Astrocyte (in vitro differentiated cells and primary cell): ENCODE results near the gene ANKRD44. TPM values are rescaled to one million over a fixed set of nuclear protein-coding genes. Genes with fewer than 3 reads are reported as not detected.

Experiments
- DNase-seq: peaks from one replicate; pipeline ENCODE4 v3.0.0-alpha.2; 2010; ENCODE audit warnings: low read depth
- FAIRE-seq: peaks from 2 replicates; lab custom pipeline; 2011; peaks lifted over from hg19 to GRCh38; lab: Jason Lieb, UNC
- H2AFZ ChIP-seq: 2 replicates; pipeline ENCODE4 v1.6.0; 2012; ENCODE audit warnings: low read depth, low read length, inconsistent platforms
- H3K27ac ChIP-seq: 2 replicates; pipeline ENCODE4 v1.5.1; 2011; ENCODE audit warnings: low read depth, low read length, inconsistent platforms
- H3K27me3 ChIP-seq: 2 replicates; pipeline ENCODE4 v1.6.0; 2011; ENCODE audit warnings: low read length, inconsistent platforms; ENCODE audit not compliant: insufficient read depth
- H3K36me3 ChIP-seq: 2 replicates; pipeline ENCODE4 v1.5.1; 2011; ENCODE audit warnings: low read length, inconsistent platforms; ENCODE audit not compliant: insufficient read depth
- H3K4me1 ChIP-seq: 2 replicates; pipeline ENCODE4 v1.5.1; 2011; ENCODE audit warnings: low read length, inconsistent platforms; ENCODE audit not compliant: insufficient read depth
- H3K4me2 ChIP-seq: 2 replicates; pipeline ENCODE4 v1.6.0; 2012; ENCODE audit warnings: low read length, inconsistent platforms
- H3K4me3 ChIP-seq: 2 replicates; pipeline ENCODE4 v1.5.1; 2011; ENCODE audit warnings: low read depth, mild to moderate bottlenecking, low read length, inconsistent platforms; ENCODE audit not compliant: insufficient read depth
- H3K79me2 ChIP-seq: 2 replicates; pipeline ENCODE4 v1.6.0; 2012; ENCODE audit warnings: mild to moderate bottlenecking, low read length, inconsistent platforms; ENCODE audit not compliant: insufficient read depth
- H3K9ac ChIP-seq: 2 replicates; pipeline ENCODE4 v1.6.0; 2012; ENCODE audit warnings: mild to moderate bottlenecking, low read length, inconsistent platforms
- H3K9me3 ChIP-seq: 2 replicates; pipeline ENCODE4 v1.5.1; 2012; ENCODE audit warnings: low read depth, mild to moderate bottlenecking, low read length, inconsistent platforms; ENCODE audit not compliant: insufficient read depth
- H4K20me1 ChIP-seq: 2 replicates; pipeline ENCODE4 v1.6.0; 2012; ENCODE audit warnings: low read length, inconsistent platforms; ENCODE audit not compliant: insufficient read depth
- H3K27ac Mint-ChIP-seq: one replicate; pipeline ENCODE4 v1.8.0; 2021; ENCODE audit warnings: mild to moderate bottlenecking, mixed read lengths; ENCODE audit not compliant: unreplicated experiment
- H3K27me3 Mint-ChIP-seq: one replicate; pipeline ENCODE4 v1.8.0; 2021; ENCODE audit warnings: low read depth, mixed read lengths; ENCODE audit not compliant: unreplicated experiment
- H3K36me3 Mint-ChIP-seq: one replicate; pipeline ENCODE4 v1.8.0; 2021; ENCODE audit warnings: low read depth, mixed read lengths; ENCODE audit not compliant: unreplicated experiment
- H3K4me1 Mint-ChIP-seq: one replicate; pipeline ENCODE4 v1.8.0; 2021; ENCODE audit warnings: low read depth, mixed read lengths; ENCODE audit not compliant: unreplicated experiment
- H3K4me3 Mint-ChIP-seq: one replicate; pipeline ENCODE4 v1.8.0; 2021; ENCODE audit warnings: mild to moderate bottlenecking, moderate library complexity, mixed read lengths; ENCODE audit not compliant: unreplicated experiment
- H3K9me3 Mint-ChIP-seq: one replicate; pipeline ENCODE4 v1.8.0; 2021; ENCODE audit warnings: mild to moderate bottlenecking, mixed read lengths; ENCODE audit not compliant: unreplicated experiment
- CTCF ChIP-seq: IDR thresholded peaks from 2 replicates; pipeline ENCODE4 v1.5.1; 2011; ENCODE audit warnings: low read depth, mild to moderate bottlenecking, inconsistent platforms, low read length, moderate library complexity; ENCODE audit not compliant: insufficient read depth
- EZH2 ChIP-seq: IDR thresholded peaks from 2 replicates; pipeline ENCODE4 v1.6.1; 2012; ENCODE audit warnings: mild to moderate bottlenecking, low read length, inconsistent platforms; ENCODE audit not compliant: insufficient read depth
- total RNA-seq: library from RNA; stranded (reverse); gene quantifications from 2 replicates; pipeline ENCODE4 v1.2.1, GENCODE V29; 2021

The ANKRD44 gene
- total RNA-seq, 1 donor from 2014 or later = 7.2 TPM

- DNase-seq (peak; percentile 43), FAIRE-seq (no peak)
- no peaks in the 10 kb centered on the region for H4K20me1 ChIP-seq
- H3K79me2 ChIP-seq = no peaks in the 10 kb centered on the region
- no peaks in the 10 kb centered on the region for H3K9me3 ChIP-seq
- Mint-ChIP-seq H3K9me3 (no peaks in the 10 kb centered on the region), H3K27me3 (no peaks in the 10 kb centered on the region), H3K36me3 (no peaks in the 10 kb centered on the region), H3K4me3 (no peak overlapping the region), H3K27ac (no peak overlapping the region), H3K4me1 (peaks cover 12% of the 10 kb centered on the region)
- no peak for TF ChIP-seq EZH2
- no peak for TF ChIP-seq CTCF
- H3K27me3 ChIP-seq = no peaks in the 10 kb centered on the region
- H3K4me3 ChIP-seq = no peak overlapping the region
- peak overlapping the region; percentile 79 for H3K4me2 ChIP-seq
- no peak overlapping the region for H3K27ac ChIP-seq
- peak overlapping the region; percentile 53 for H3K9ac ChIP-seq
- H2AFZ ChIP-seq = peak overlapping the region; percentile 15
- H3K36me3 ChIP-seq = no peaks in the 10 kb centered on the region
- H3K4me1 ChIP-seq = peaks cover 7% of the 10 kb centered on the region
Observed at GRCh38 chr2:197255543-197255942, 55.0 kb downstream of the ANKRD44 start.

- H3K36me3 Mint-ChIP-seq = no peaks in the 10 kb centered on the region
- Histone ChIP-seq H3K9me3 (no peaks in the 10 kb centered on the region), H3K4me3 (no peak overlapping the region), H3K4me1 (peaks cover 7% of the 10 kb centered on the region), H3K4me2 (peak overlapping the region; percentile 79), H3K79me2 (no peaks in the 10 kb centered on the region), H2AFZ (peak overlapping the region; percentile 15), H3K36me3 (no peaks in the 10 kb centered on the region), H3K27me3 (no peaks in the 10 kb centered on the region), H4K20me1 (no peaks in the 10 kb centered on the region), H3K9ac (peak overlapping the region; percentile 53), H3K27ac (no peak overlapping the region)
- peaks cover 12% of the 10 kb centered on the region for H3K4me1 Mint-ChIP-seq
- H3K4me3 Mint-ChIP-seq = no peak overlapping the region
- no peaks in the 10 kb centered on the region for H3K9me3 Mint-ChIP-seq
- DNase-seq (no peak), FAIRE-seq (no peak)
- no peak for TF ChIP-seq EZH2
- TF ChIP-seq CTCF = no peak
- no peak overlapping the region for H3K27ac Mint-ChIP-seq
- H3K27me3 Mint-ChIP-seq = no peaks in the 10 kb centered on the region
Observed at GRCh38 chr2:197254776-197255530, 55.6 kb downstream of the ANKRD44 start.

- Histone ChIP-seq H3K9ac (no peak overlapping the region), H3K79me2 (no peaks in the 10 kb centered on the region), H3K4me1 (peaks cover 7% of the 10 kb centered on the region), H3K4me2 (no peak overlapping the region), H4K20me1 (no peaks in the 10 kb centered on the region), H3K9me3 (no peaks in the 10 kb centered on the region), H3K36me3 (no peaks in the 10 kb centered on the region), H3K4me3 (no peak overlapping the region), H3K27ac (no peak overlapping the region), H2AFZ (no peak overlapping the region), H3K27me3 (no peaks in the 10 kb centered on the region)
- Mint-ChIP-seq H3K4me3 (no peak overlapping the region), H3K4me1 (peaks cover 15% of the 10 kb centered on the region), H3K27ac (no peak overlapping the region), H3K9me3 (peaks cover 3% of the 10 kb centered on the region), H3K27me3 (no peaks in the 10 kb centered on the region), H3K36me3 (no peaks in the 10 kb centered on the region)
- TF ChIP-seq CTCF (no peak), EZH2 (no peak)
- DNase-seq (peak; percentile 47), FAIRE-seq (no peak)
Observed at GRCh38 chr2:197251576-197251975, 59.0 kb downstream of the ANKRD44 start.
